HL-60/S4 treated with retinoic acid at 250 ng/mL for 4 days and 3 days (cell line): ENCODE measurements around the gene MEGF8.

Experiments used
- in situ Hi-C: fragments of 300-500 bp; cut with MboI; formaldehyde crosslinking; loops from 2 replicates; pipeline ENCODE4 v1.7.0; 2022; ENCODE audit warnings: low sequenced_read_pairs

Gene MEGF8

GRCh38 chr19:42409477-42409876, 84.0 kb downstream of the MEGF8 start:
- in situ Hi-C loops = no loop called here

- in situ Hi-C loops = no loop called here
These were observed 84.9 kb downstream of the MEGF8 start for GRCh38 chr19:42410371-42410770.

- in situ Hi-C loops = no loop called here
These were observed 86.2 kb downstream of the MEGF8 start for GRCh38 chr19:42411581-42412178.

GRCh38 chr19:42412227-42412626, 86.8 kb downstream of the MEGF8 start:
- in situ Hi-C loops = no loop called here

GRCh38 chr19:42412661-42413076, 87.2 kb downstream of the MEGF8 start:
- in situ Hi-C loops = no loop called here

GRCh38 chr19:42419309-42419708, 93.9 kb downstream of the MEGF8 start:
- in situ Hi-C loops = no loop called here

- in situ Hi-C loops = no loop called here
These were observed 94.7 kb downstream of the MEGF8 start for GRCh38 chr19:42420055-42420544.

- in situ Hi-C loops = no loop called here
These were observed 95.7 kb downstream of the MEGF8 start for GRCh38 chr19:42421101-42421500.

- in situ Hi-C loops = no loop called here
These were observed 96.2 kb downstream of the MEGF8 start for GRCh38 chr19:42421591-42422031.

- in situ Hi-C loops = no loop called here
These were observed 96.9 kb downstream of the MEGF8 start for GRCh38 chr19:42422092-42422900.

GRCh38 chr19:42422901-42423461, 97.5 kb downstream of the MEGF8 start:
- in situ Hi-C loops = no loop called here

- in situ Hi-C loops = no loop called here
These were observed 98.3 kb downstream of the MEGF8 start for GRCh38 chr19:42423462-42424344.

- in situ Hi-C loops = no loop called here
These were observed 98.9 kb downstream of the MEGF8 start for GRCh38 chr19:42424345-42424707.

GRCh38 chr19:42424712-42425131, 99.3 kb downstream of the MEGF8 start:
- in situ Hi-C loops = no loop called here

- in situ Hi-C loops = no loop called here
These were observed 101.2 kb downstream of the MEGF8 start for GRCh38 chr19:42426643-42427042.

GRCh38 chr19:42427313-42427712, 101.9 kb downstream of the MEGF8 start, which contains the start of gene LIPE:
LIPE (minus strand) TSS chr19:42427388; CDS start chr19:42427149, 239 bp downstream.
- in situ Hi-C loops = no loop called here
